Measurements from ENCODE around the gene ETV6. TPM values are rescaled to one million over a fixed set of nuclear protein-coding genes. Genes with fewer than 3 reads are reported as not detected.

The ETV6 gene
- total RNA-seq, 6 experiments from 2014 or later, result 7.2 to 28.3 (median 11.0) TPM

- H3K4me1 ChIP-seq, result peaks cover 0 to 35% (median 4%) of the 10 kb centered on the region in 4 donors
- DNase-seq (no peak), ATAC-seq (peak; percentile 61 to 84 (median 71))
- peaks cover 0 to 3% (median 0%) of the 10 kb centered on the region in 4 donors for H3K36me3 ChIP-seq
- intact Hi-C loops (cut with DNase I), result no loop called here
- peak overlapping the region in 2 of 3 donors; percentile 16 to 22 for H3K27ac ChIP-seq
- 64% methylated on average over 3 of the region's 3 CpGs for WGBS (ENCODE audit: insufficient coverage, low coverage, low lambda C conversion rate, missing lambda C conversion rate)
- no peak overlapping the region for H3K4me3 ChIP-seq
- peaks cover 0 to 3% (median 0%) of the 10 kb centered on the region in 4 donors for H3K9me3 ChIP-seq
- TF ChIP-seq POLR2A (IDR thresholded peaks at IDR 0.05) (no peak), CTCF (IDR thresholded peaks at IDR 0.05) (no peak)
- H3K27me3 ChIP-seq, result no peaks in the 10 kb centered on the region
These were observed 214.5 kb downstream of the ETV6 start for GRCh38 chr12:11863988-11864387.

GRCh38 chr12:11865824-11866223 lies 216.3 kb downstream of the ETV6 start:
- Histone ChIP-seq H3K27ac (no peak overlapping the region), H3K4me1 (peaks cover 0 to 29% (median 3%) of the 10 kb centered on the region in 4 donors), H3K36me3 (peaks cover 0 to 22% (median 2%) of the 10 kb centered on the region in 4 donors), H3K9me3 (peaks cover 0 to 3% (median 0%) of the 10 kb centered on the region in 4 donors), H3K4me3 (no peak overlapping the region), H3K27me3 (no peaks in the 10 kb centered on the region)
- WGBS (ENCODE audit: insufficient coverage, low coverage, low lambda C conversion rate, missing lambda C conversion rate), result 91% methylated on average over 4 of the region's 4 CpGs
- ATAC-seq, result no peak
- no peak for DNase-seq
- intact Hi-C loops (cut with DNase I), result no loop called here
- TF ChIP-seq POLR2A (IDR thresholded peaks at IDR 0.05), result no peak
- no peak for TF ChIP-seq CTCF (IDR thresholded peaks at IDR 0.05)

- DNase-seq, result no peak
- Histone ChIP-seq H3K27me3 (no peaks in the 10 kb centered on the region), H3K4me1 (peaks cover 0 to 7% (median 0%) of the 10 kb centered on the region in 4 donors), H3K4me3 (no peak overlapping the region), H3K9me3 (peaks cover 0 to 3% (median 0%) of the 10 kb centered on the region in 4 donors), H3K27ac (no peak overlapping the region), H3K36me3 (peaks cover 0 to 24% (median 2%) of the 10 kb centered on the region in 4 donors)
- intact Hi-C loops (cut with DNase I), result no loop called here
- TF ChIP-seq CTCF (IDR thresholded peaks at IDR 0.05) (no peak), POLR2A (IDR thresholded peaks at IDR 0.05) (no peak)
- 86% methylated on average over 1 of the region's 1 CpG for WGBS (ENCODE audit: insufficient coverage, low coverage, low lambda C conversion rate, missing lambda C conversion rate)
- no peak for ATAC-seq
These were observed 218.6 kb downstream of the ETV6 start for GRCh38 chr12:11868027-11868426.

GRCh38 chr12:11869406-11869805 lies 219.9 kb downstream of the ETV6 start:
- no peaks in the 10 kb centered on the region for H3K27me3 ChIP-seq
- no peak for DNase-seq
- peaks cover 0 to 3% (median 0%) of the 10 kb centered on the region in 4 donors for H3K9me3 ChIP-seq
- H3K4me1 ChIP-seq, result no peaks in the 10 kb centered on the region
- ATAC-seq, result peak in 1 of 4 donors; percentile 36
- peaks cover 0 to 24% (median 2%) of the 10 kb centered on the region in 4 donors for H3K36me3 ChIP-seq
- no peak overlapping the region for H3K4me3 ChIP-seq
- intact Hi-C loops (cut with DNase I), result no loop called here
- H3K27ac ChIP-seq, result no peak overlapping the region
- TF ChIP-seq CTCF (IDR thresholded peaks at IDR 0.05) (no peak), POLR2A (IDR thresholded peaks at IDR 0.05) (no peak)
- WGBS (ENCODE audit: insufficient coverage, low coverage, low lambda C conversion rate, missing lambda C conversion rate), result 97% methylated on average over 12 of the region's 18 CpGs

All from right lobe of liver (tissue), 6 donors.